K562 (cell line): ENCODE measurements around the gene EFHC1. TPM values are rescaled to one million over a fixed set of nuclear protein-coding genes. Genes with fewer than 3 reads are reported as not detected.

Experiments used
- ATAC-seq: fragments of 200-7000 bp; cut with Tn5 transposase; 3 replicates; pipeline ENCODE4 v1.9.1; 2020; ENCODE audit warnings: moderate library complexity
- BruUV-seq: library from RNA; stranded (reverse); fragments of 400-500 nt; replicated peaks from 2 replicates; lab custom pipeline; 2021; lab: Mats Ljungman, UMichigan
- CTCF ChIA-PET: fragments of 300-600 bp; formaldehyde crosslinking; extraction: SDS; loops from one replicate; lab custom pipeline; 2021; ENCODE audit warnings: low intra/inter-chr PET ratio; lab: Yijun Ruan, JAX
- POLR2A ChIA-PET: fragments of 300-600, 350-650 bp; sonication (Branson Sonifier 250); formaldehyde crosslinking; extraction: SDS; loops from one replicate; lab custom pipeline; 2021; ENCODE audit warnings: antibody characterized with exemption, inconsistent platforms; lab: Yijun Ruan, JAX
- DNase-seq, 4 experiments: peaks; one replicate each; pipeline versions ENCODE4 v3.0.0 to v3.0.0-alpha.2; 2011 to 2018; ENCODE audit warnings: low spot score in 3 of 4, mixed read lengths in 3 of 4; ENCODE audit errors: extremely low read depth in 1 of 4
- FAIRE-seq: peaks from 2 replicates; lab custom pipeline; 2011; peaks lifted over from hg19 to GRCh38; lab: Jason Lieb, UNC
- H2AFZ ChIP-seq: 2 replicates; pipeline ENCODE4 v1.6.0; 2011; ENCODE audit warnings: low read depth, low read length, control low read depth, inconsistent platforms
- H3K27ac ChIP-seq: fragments of 200-600 bp; 3 replicates; pipeline ENCODE4 v1.8.0; 2011; ENCODE audit warnings: low read depth, mild to moderate bottlenecking, control low read depth, inconsistent platforms, low read length, moderate library complexity, mixed read lengths; ENCODE audit errors: extremely low read depth
- H3K27me3 ChIP-seq, 2 experiments: fragments of 300-600 bp in 1 of 2; 2 replicates in 1 of 2; 3 replicates in 1 of 2; pipeline versions ENCODE4 v1.6.0 to v1.8.0; 2011; ENCODE audit warnings: inconsistent platforms in 2 of 2, low read length in 2 of 2, mild to moderate bottlenecking in 1 of 2, mixed read lengths in 1 of 2, moderate library complexity in 1 of 2; ENCODE audit not compliant: control insufficient read depth in 2 of 2, insufficient read depth in 2 of 2
- H3K36me3 ChIP-seq: fragments of 300-600 bp; 3 replicates; pipeline ENCODE4 v1.8.0; 2011; ENCODE audit warnings: mild to moderate bottlenecking, low read length, inconsistent platforms; ENCODE audit not compliant: control insufficient read depth, insufficient read depth
- H3K4me1 ChIP-seq, 2 experiments: fragments of 200-600 bp in 1 of 2; replicated peaks in 1 of 2; 2 replicates in 1 of 2; 3 replicates in 1 of 2; pipeline versions ENCODE4 v1.5.1 to v1.8.0; 2011; ENCODE audit warnings: inconsistent platforms in 2 of 2, low read length in 2 of 2, mild to moderate bottlenecking in 1 of 2, mixed read lengths in 1 of 2, moderate library complexity in 1 of 2; ENCODE audit not compliant: control insufficient read depth in 2 of 2, insufficient read depth in 2 of 2
- H3K4me2 ChIP-seq: 2 replicates; pipeline ENCODE4 v1.6.1; 2011; ENCODE audit warnings: low read length, control low read depth, inconsistent platforms, mixed read lengths; ENCODE audit not compliant: insufficient read depth
- H3K4me3 ChIP-seq: fragments of 200-600 bp; sonication (generic), shearing (Covaris generic); 2 replicates; pipeline ENCODE4 v1.5.1; 2016; ENCODE audit warnings: control low read depth, inconsistent platforms
- H3K79me2 ChIP-seq: fragments of 200-600 bp; 3 replicates; pipeline ENCODE4 v1.8.0; 2011; ENCODE audit warnings: low read length, inconsistent platforms; ENCODE audit not compliant: control insufficient read depth, insufficient read depth
- H3K9ac ChIP-seq, 2 experiments: 2 replicates each; pipeline versions ENCODE4 v1.6.0 to v1.6.1; 2011; ENCODE audit warnings: low read depth in 2 of 2, low read length in 2 of 2, control low read depth in 1 of 2, inconsistent platforms in 1 of 2, mild to moderate bottlenecking in 1 of 2, mixed read lengths in 1 of 2; ENCODE audit not compliant: insufficient read depth in 1 of 2
- H3K9me1 ChIP-seq: one replicate; pipeline ENCODE4 v1.6.0; 2011; ENCODE audit warnings: inconsistent platforms, mild to moderate bottlenecking, low read length, moderate library complexity; ENCODE audit not compliant: control insufficient read depth, insufficient read depth
- H3K9me3 ChIP-seq: replicated peaks from 2 replicates; pipeline ENCODE4 v1.5.1; 2011; ENCODE audit warnings: low read depth, low read length, inconsistent platforms; ENCODE audit not compliant: control insufficient read depth, insufficient read depth
- H4K20me1 ChIP-seq: replicated peaks from 2 replicates; pipeline ENCODE4 v1.6.1; 2011; ENCODE audit warnings: low read length, inconsistent platforms, mixed read lengths; ENCODE audit not compliant: control insufficient read depth, insufficient read depth
- ESRRB ChIP-seq: fragments of 250-450 bp; sonication (Bioruptor Pico); IDR thresholded peaks from 2 replicates; pipeline ENCODE4 v1.5.0; 2020; ENCODE audit warnings: mild to moderate bottlenecking, moderate library complexity, borderline replicate concordance
- MEF2A ChIP-seq: IDR thresholded peaks from 2 replicates; pipeline ENCODE4 v1.6.1; 2011; ENCODE audit warnings: low read depth, mild to moderate bottlenecking, low read length, moderate library complexity; ENCODE audit not compliant: control insufficient read depth
- MYC ChIP-seq, 2 experiments: fragments of 250-450 bp in 1 of 2; sonication (Bioruptor Pico) in 1 of 2; IDR thresholded peaks; 2 replicates each; pipeline versions ENCODE4 v1.5.1 to v1.6.1; 2012 to 2021; ENCODE audit warnings: low read depth in 2 of 2, borderline replicate concordance in 1 of 2, improper control_type of control experiment in 1 of 2, low read length in 1 of 2, mild to moderate bottlenecking in 1 of 2, moderate library complexity in 1 of 2
- NFE2 ChIP-seq: IDR thresholded peaks from 2 replicates; pipeline ENCODE4 v1.6.1; 2014; ENCODE audit warnings: antibody characterized with exemption, low read depth
- NFIC ChIP-seq: fragments of 450-650 bp; IDR thresholded peaks from 2 replicates; pipeline ENCODE4 v1.6.1; 2017; ENCODE audit warnings: mild to moderate bottlenecking, inconsistent platforms
- WGBS: fragments of 100-300 bp; shearing (Covaris generic); methylation state at CpG from one replicate; pipeline ENCODE4 v1.1.6; 2016; ENCODE audit warnings: low coverage, mixed read lengths; ENCODE audit not compliant: insufficient coverage; ENCODE audit errors: missing lambda C conversion rate; 5-methylcytosine and 5-hydroxymethylcytosine counted together
- in situ Hi-C: fragments of 300-500 bp; cut with MboI; formaldehyde crosslinking; loops from 4 replicates; pipeline ENCODE4 v1.15.0; 2018; ENCODE audit warnings: inconsistent platforms, mixed read lengths
- intact Hi-C: fragments of 100-400 bp; cut with micrococcal nuclease; formaldehyde crosslinking; loops from 2 replicates; pipeline ENCODE4 v1.14.2; 2022
- polyA plus RNA-seq, 8 experiments: library from polyadenylated mRNA; depleted of rRNA in 4 of 8; stranded (reverse) in 5 of 8; unstranded in 3 of 8; fragments of >200 nt; fragmentation: Nextera tagmentation in 2 of 8; fragmentation: Illumina TruSeq in 1 of 8; extraction: Ambion mirVana in 2 of 8; extraction: Trizol in 1 of 8; gene quantifications; 2 replicates each; pipeline versions ENCODE4 v1.2.1 to v1.2.3, GENCODE V29; 2011 to 2014; ENCODE audit warnings: inconsistent platforms in 1 of 8, missing spikeins in 1 of 8
- total RNA-seq, 7 experiments: library from RNA; depleted of rRNA in 6 of 7; stranded (reverse); fragments of >200 nt in 6 of 7; fragmentation: Illumina TruSeq in 2 of 7; extraction: Trizol in 2 of 7; gene quantifications; 2 replicates each; pipeline versions ENCODE4 v1.2.1 to v1.2.3, GENCODE V29; 2011 to 2021; ENCODE audit warnings: low replicate concordance in 1 of 7
- TF ChIP-seq, protein P1 (sequence below): IDR thresholded peaks from 3 replicates; pipeline ENCODE4 v1.6.1; 2011; ENCODE audit warnings: borderline replicate concordance, mild to moderate bottlenecking, moderate library complexity; ENCODE audit not compliant: insufficient read length; ENCODE audit errors: extremely low read depth

The EFHC1 gene
- total and polyA plus RNA-seq, 9 of the 15 experiments (the other 6 are each of a cell fraction or from before 2014, with no cell fraction given): 9.5 to 31.0 (median 14.9) TPM

DNA sequence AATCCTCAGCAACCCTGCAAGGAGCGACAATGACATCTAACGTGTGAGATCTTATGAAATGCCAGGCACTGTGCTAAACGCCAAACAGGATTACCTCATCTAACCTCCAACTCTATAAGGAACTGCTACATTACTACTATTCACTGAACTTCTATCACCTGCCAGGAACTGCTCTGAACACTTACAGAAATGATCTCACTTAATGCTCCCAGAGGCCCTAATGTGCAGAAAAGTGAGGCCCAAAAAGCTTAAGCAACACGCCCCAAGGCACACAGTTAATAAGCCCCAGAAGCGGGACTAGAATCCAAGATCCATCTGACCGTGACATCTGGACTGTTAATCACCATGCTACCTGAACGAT lies 128.2 kb downstream of the EFHC1 start:
- Histone ChIP-seq H3K27me3 (no peaks in the 10 kb centered on the region), H3K9ac (no peak overlapping the region), H3K79me2 (peaks cover 4% of the 10 kb centered on the region; the same call in 1 of the 3 replicates), H3K4me3 (no peak overlapping the region), H3K4me2 (no peak overlapping the region), H3K9me1 (no peaks in the 10 kb centered on the region), H4K20me1 (peaks cover 14% of the 10 kb centered on the region; the same call in 1 of the 2 replicates), H3K9me3 (no peaks in the 10 kb centered on the region), H3K36me3 (no peaks in the 10 kb centered on the region; the same call in 1 of the 3 replicates), H3K27ac (no peak overlapping the region), H2AFZ (no peak overlapping the region), H3K4me1 (peaks cover 6 to 17% of the 10 kb centered on the region in 2 experiments; a peak in 4 of 5 replicates)
- CTCF ChIA-PET: no interaction called here
- intact Hi-C loops: no loop called here
- POLR2A ChIA-PET: interaction anchor here (0.9 kb wide), 1 partner anchor 24 kb away, joined by 3 read pairs; no protein-coding TSS in a partner anchor
- in situ Hi-C loops: no loop called here
- no TSS peak for BruUV-seq
- no peak for TF ChIP-seq NFE2
- TF ChIP-seq MYC (IDR thresholded peaks at IDR 0.05; ENCODE audit: low read depth, low read length): no peak
- TF ChIP-seq MYC (CRISPR knock-in tag; IDR thresholded peaks at IDR 0.05; ENCODE audit: borderline replicate concordance, low read depth): no peak
- TF ChIP-seq ESRRB (CRISPR knock-in tag): no peak
- no peak for TF ChIP-seq MEF2A
- TF ChIP-seq, protein P1, sequence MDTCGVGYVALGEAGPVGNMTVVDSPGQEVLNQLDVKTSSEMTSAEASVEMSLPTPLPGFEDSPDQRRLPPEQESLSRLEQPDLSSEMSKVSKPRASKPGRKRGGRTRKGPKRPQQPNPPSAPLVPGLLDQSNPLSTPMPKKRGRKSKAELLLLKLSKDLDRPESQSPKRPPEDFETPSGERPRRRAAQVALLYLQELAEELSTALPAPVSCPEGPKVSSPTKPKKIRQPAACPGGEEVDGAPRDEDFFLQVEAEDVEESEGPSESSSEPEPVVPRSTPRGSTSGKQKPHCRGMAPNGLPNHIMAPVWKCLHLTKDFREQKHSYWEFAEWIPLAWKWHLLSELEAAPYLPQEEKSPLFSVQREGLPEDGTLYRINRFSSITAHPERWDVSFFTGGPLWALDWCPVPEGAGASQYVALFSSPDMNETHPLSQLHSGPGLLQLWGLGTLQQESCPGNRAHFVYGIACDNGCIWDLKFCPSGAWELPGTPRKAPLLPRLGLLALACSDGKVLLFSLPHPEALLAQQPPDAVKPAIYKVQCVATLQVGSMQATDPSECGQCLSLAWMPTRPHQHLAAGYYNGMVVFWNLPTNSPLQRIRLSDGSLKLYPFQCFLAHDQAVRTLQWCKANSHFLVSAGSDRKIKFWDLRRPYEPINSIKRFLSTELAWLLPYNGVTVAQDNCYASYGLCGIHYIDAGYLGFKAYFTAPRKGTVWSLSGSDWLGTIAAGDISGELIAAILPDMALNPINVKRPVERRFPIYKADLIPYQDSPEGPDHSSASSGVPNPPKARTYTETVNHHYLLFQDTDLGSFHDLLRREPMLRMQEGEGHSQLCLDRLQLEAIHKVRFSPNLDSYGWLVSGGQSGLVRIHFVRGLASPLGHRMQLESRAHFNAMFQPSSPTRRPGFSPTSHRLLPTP: no peak
- TF ChIP-seq NFIC: no peak
- DNase-seq: no peak
- ATAC-seq: no peak
- no peak for FAIRE-seq
- WGBS: 81% methylated on average over 7 of the region's 7 CpGs
